GM23338 (cell line): ENCODE measurements around the gene PLA2G4B.

Source experiments
- CREB1 ChIP-seq: fragments of 250-450 bp; sonication (Bioruptor Pico); IDR thresholded peaks from 2 replicates; pipeline ENCODE4 v1.5.0; 2020; ENCODE audit warnings: low read depth, mild to moderate bottlenecking, moderate library complexity
- EZH2 ChIP-seq: fragments of 200-600 bp; sonication (generic); IDR thresholded peaks from one replicate; pipeline ENCODE4 v1.8.0; 2017; ENCODE audit warnings: antibody characterized with exemption, mild to moderate bottlenecking, low read depth; ENCODE audit not compliant: unreplicated experiment
- EZH2phosphoT487 ChIP-seq: fragments of 200-600 bp; sonication (generic); IDR thresholded peaks from one replicate; pipeline ENCODE4 v1.8.1; 2018; ENCODE audit warnings: antibody characterized with exemption; ENCODE audit not compliant: unreplicated experiment
- JUNB ChIP-seq: IDR thresholded peaks from one replicate; pipeline ENCODE4 v1.6.1; 2016; ENCODE audit warnings: antibody characterized with exemption; ENCODE audit not compliant: unreplicated experiment
- POLR2AphosphoS5 ChIP-seq: IDR thresholded peaks from 2 replicates; pipeline ENCODE4 v1.6.1; 2016; ENCODE audit warnings: antibody characterized with exemption, low read depth
- ZNF331 ChIP-seq: fragments of 250-450 bp; sonication (Bioruptor Pico); IDR thresholded peaks from 2 replicates; pipeline ENCODE4 v1.5.0; 2020; ENCODE audit warnings: low read depth, mild to moderate bottlenecking, moderate library complexity
- ZNF462 ChIP-seq: fragments of 250-450 bp; sonication (Bioruptor Pico); IDR thresholded peaks from 2 replicates; pipeline ENCODE4 v1.5.0; 2020; ENCODE audit warnings: mild to moderate bottlenecking, moderate library complexity
- TF ChIP-seq, protein P1 (sequence below), 2 experiments: fragments of 200-600 bp in 1 of 2; sonication (generic) in 1 of 2; conservative IDR thresholded peaks; 2 replicates each; pipeline versions ENCODE4 v1.5.1 to v1.6.1; 2016 to 2017; ENCODE audit warnings: antibody characterized with exemption in 2 of 2, low read depth in 2 of 2, mild to moderate bottlenecking in 2 of 2, moderate library complexity in 1 of 2

DNA sequence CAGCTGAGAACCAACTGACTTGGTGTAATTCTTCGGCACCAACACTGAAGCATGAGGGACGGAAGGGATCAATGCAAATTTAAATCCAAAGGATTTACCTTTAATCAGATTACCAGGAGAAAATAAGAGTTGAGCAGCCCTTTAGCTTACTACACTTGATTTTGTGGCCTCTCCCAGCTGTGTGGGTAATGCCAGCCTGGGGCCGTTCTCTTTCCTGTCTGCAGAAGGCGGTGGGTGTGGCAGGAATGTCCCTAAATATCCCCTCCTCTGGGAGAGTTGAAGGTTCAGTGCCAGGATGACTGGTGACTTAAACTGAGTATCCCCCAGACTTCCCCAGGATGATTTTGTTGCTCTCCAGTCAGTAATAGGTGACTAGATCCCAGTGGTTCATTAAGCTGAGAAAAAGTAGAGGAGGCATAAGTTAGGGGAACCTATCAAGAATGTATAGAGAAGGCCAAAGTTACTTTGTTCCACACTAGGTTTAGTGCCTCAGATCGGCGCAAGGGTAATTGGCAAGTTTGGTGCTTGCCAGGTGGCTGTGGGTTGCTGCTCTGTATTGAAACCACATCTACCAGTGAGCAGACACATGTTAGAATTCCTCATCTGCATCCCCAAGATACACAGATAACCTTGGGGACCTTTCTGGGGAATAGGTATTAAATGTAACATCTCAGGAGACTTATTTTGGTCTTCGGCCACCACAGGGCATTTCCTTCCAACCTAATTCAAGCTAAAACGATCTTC is 41.3 kb upstream of the PLA2G4B start:
- TF ChIP-seq POLR2AphosphoS5 = no peak
- TF ChIP-seq, protein P1, sequence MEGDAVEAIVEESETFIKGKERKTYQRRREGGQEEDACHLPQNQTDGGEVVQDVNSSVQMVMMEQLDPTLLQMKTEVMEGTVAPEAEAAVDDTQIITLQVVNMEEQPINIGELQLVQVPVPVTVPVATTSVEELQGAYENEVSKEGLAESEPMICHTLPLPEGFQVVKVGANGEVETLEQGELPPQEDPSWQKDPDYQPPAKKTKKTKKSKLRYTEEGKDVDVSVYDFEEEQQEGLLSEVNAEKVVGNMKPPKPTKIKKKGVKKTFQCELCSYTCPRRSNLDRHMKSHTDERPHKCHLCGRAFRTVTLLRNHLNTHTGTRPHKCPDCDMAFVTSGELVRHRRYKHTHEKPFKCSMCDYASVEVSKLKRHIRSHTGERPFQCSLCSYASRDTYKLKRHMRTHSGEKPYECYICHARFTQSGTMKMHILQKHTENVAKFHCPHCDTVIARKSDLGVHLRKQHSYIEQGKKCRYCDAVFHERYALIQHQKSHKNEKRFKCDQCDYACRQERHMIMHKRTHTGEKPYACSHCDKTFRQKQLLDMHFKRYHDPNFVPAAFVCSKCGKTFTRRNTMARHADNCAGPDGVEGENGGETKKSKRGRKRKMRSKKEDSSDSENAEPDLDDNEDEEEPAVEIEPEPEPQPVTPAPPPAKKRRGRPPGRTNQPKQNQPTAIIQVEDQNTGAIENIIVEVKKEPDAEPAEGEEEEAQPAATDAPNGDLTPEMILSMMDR (conservative IDR thresholded peaks at IDR 0.05; ENCODE audit: low read depth in 2 of 2) = no peak
- no peak for TF ChIP-seq EZH2
- TF ChIP-seq ZNF462 (CRISPR knock-in tag) = no peak
- TF ChIP-seq CREB1 (CRISPR knock-in tag) = no peak
- TF ChIP-seq JUNB = no peak
- no peak for TF ChIP-seq EZH2phosphoT487
- no peak for TF ChIP-seq ZNF331 (CRISPR knock-in tag)
